ENCODE data around the gene ADAMTS3.

Gene ADAMTS3

GRCh38 chr4:72568959-72569718 lies at the start of gene ADAMTS3:
Gene ADAMTS3 (minus strand): TSS chr4:72569221. CDS start chr4:72568762, 459 bp downstream.
- no peak for DNase-seq

GRCh38 chr4:72613959-72614358 lies 44.9 kb upstream of the ADAMTS3 start:
- no peak for DNase-seq

- no peak for DNase-seq
These were observed 37.7 kb upstream of the ADAMTS3 start for GRCh38 chr4:72606751-72607150.

- no peak for DNase-seq
These were observed 35.3 kb upstream of the ADAMTS3 start for GRCh38 chr4:72604324-72604723.

- DNase-seq, result no peak
These were observed 33.7 kb upstream of the ADAMTS3 start for GRCh38 chr4:72602396-72603376.

GRCh38 chr4:72591547-72592454 lies 22.8 kb upstream of the ADAMTS3 start:
- no peak for DNase-seq

GRCh38 chr4:72587334-72587733 lies 18.3 kb upstream of the ADAMTS3 start:
- DNase-seq, result no peak

GRCh38 chr4:72582853-72583252 lies 13.8 kb upstream of the ADAMTS3 start:
- no peak for DNase-seq

- DNase-seq, result no peak
These were observed 8.2 kb upstream of the ADAMTS3 start for GRCh38 chr4:72577211-72577610.

- no peak for DNase-seq
These were observed 2.3 kb upstream of the ADAMTS3 start for GRCh38 chr4:72571337-72571736.

GRCh38 chr4:72569719-72570235 lies 756 bp upstream of the ADAMTS3 start:
- no peak for DNase-seq

- peak; percentile 19 for DNase-seq
These were observed 973 bp downstream of the ADAMTS3 start for GRCh38 chr4:72567821-72568675.

GRCh38 chr4:72567036-72567435 lies 2.0 kb downstream of the ADAMTS3 start:
- DNase-seq, result no peak

GRCh38 chr4:72566464-72566972 lies 2.5 kb downstream of the ADAMTS3 start:
- DNase-seq, result no peak

- DNase-seq, result no peak
These were observed 4.2 kb downstream of the ADAMTS3 start for GRCh38 chr4:72564789-72565188.

- DNase-seq, result no peak
These were observed 4.8 kb downstream of the ADAMTS3 start for GRCh38 chr4:72564184-72564583.

GRCh38 chr4:72558655-72559054 lies 10.4 kb downstream of the ADAMTS3 start:
- no peak for DNase-seq

GRCh38 chr4:72557021-72557420 lies 12.0 kb downstream of the ADAMTS3 start:
- no peak for DNase-seq

GRCh38 chr4:72555377-72555831 lies 13.6 kb downstream of the ADAMTS3 start:
- DNase-seq, result no peak

GRCh38 chr4:72553540-72554337 lies 15.3 kb downstream of the ADAMTS3 start:
- no peak for DNase-seq
